ENCODE measurements around the gene ENG. TPM values are rescaled to one million over a fixed set of nuclear protein-coding genes. Genes with fewer than 3 reads are reported as not detected.

ENG gene
- total RNA-seq, 1 experiment from 2014 or later, result 0.18 TPM

GRCh38 chr9:127848756-127849504 lies 5.5 kb downstream of the ENG start:
- CTCF ChIA-PET, result no interaction called here
- intact Hi-C loops (cut with micrococcal nuclease; ENCODE audit: unreplicated experiment), result no loop called here
- no peak overlapping the region for H3K27ac Mint-ChIP-seq (ENCODE audit: unreplicated experiment)
- H3K4me1 Mint-ChIP-seq (ENCODE audit: low read depth, unreplicated experiment), result no peaks in the 10 kb centered on the region
- H3K36me3 ChIP-seq (ENCODE audit: control insufficient read depth, insufficient read depth, low read length), result no peaks in the 10 kb centered on the region
- no TSS peak for BruUV-seq (replicated peaks)
- no peak overlapping the region for H3K4me3 ChIP-seq (ENCODE audit: low read depth, low read length)
- DNase-seq, result no peak
- H3K9me3 Mint-ChIP-seq (ENCODE audit: unreplicated experiment), result peaks cover 11% of the 10 kb centered on the region
- POLR2A ChIA-PET, result no interaction called here
- peaks cover 17% of the 10 kb centered on the region for H3K9me3 ChIP-seq
- H3K27me3 ChIP-seq (replicated peaks; ENCODE audit: control insufficient read depth, insufficient read depth, low read length), result no peaks in the 10 kb centered on the region
- H3K4me1 ChIP-seq, result no peaks in the 10 kb centered on the region
- no peak overlapping the region for H3K4me3 Mint-ChIP-seq (ENCODE audit: unreplicated experiment)
- H3K36me3 Mint-ChIP-seq (ENCODE audit: insufficient read depth, unreplicated experiment), result no peaks in the 10 kb centered on the region
- H3K27me3 Mint-ChIP-seq (ENCODE audit: insufficient read depth, unreplicated experiment), result no peaks in the 10 kb centered on the region
- no peak for TF ChIP-seq CTCF (IDR thresholded peaks at IDR 0.05; ENCODE audit: insufficient read depth in 1 of 2, low read depth in 1 of 2, low read length in 1 of 2, severe bottlenecking in 1 of 2, unreplicated experiment in 1 of 2)

GRCh38 chr9:127847833-127848755 lies 6.4 kb downstream of the ENG start:
- H3K4me3 Mint-ChIP-seq (ENCODE audit: unreplicated experiment), result no peak overlapping the region
- no TSS peak for BruUV-seq (replicated peaks)
- TF ChIP-seq CTCF (IDR thresholded peaks at IDR 0.05; ENCODE audit: insufficient read depth in 1 of 2, low read depth in 1 of 2, low read length in 1 of 2, severe bottlenecking in 1 of 2, unreplicated experiment in 1 of 2), result no peak
- intact Hi-C loops (cut with micrococcal nuclease; ENCODE audit: unreplicated experiment), result loop anchor here (1.0 kb wide), 1 partner anchor 11 kb away; no protein-coding TSS in a partner anchor
- no peaks in the 10 kb centered on the region for H3K27me3 ChIP-seq (replicated peaks; ENCODE audit: control insufficient read depth, insufficient read depth, low read length)
- H3K27me3 Mint-ChIP-seq (ENCODE audit: insufficient read depth, unreplicated experiment), result no peaks in the 10 kb centered on the region
- DNase-seq, result no peak
- H3K36me3 ChIP-seq (ENCODE audit: control insufficient read depth, insufficient read depth, low read length), result no peaks in the 10 kb centered on the region
- H3K9me3 Mint-ChIP-seq (ENCODE audit: unreplicated experiment), result peaks cover 11% of the 10 kb centered on the region
- H3K36me3 Mint-ChIP-seq (ENCODE audit: insufficient read depth, unreplicated experiment), result no peaks in the 10 kb centered on the region
- ChIA-PET POLR2A (no interaction called here), CTCF (no interaction called here)
- peaks cover 17% of the 10 kb centered on the region for H3K9me3 ChIP-seq
- no peaks in the 10 kb centered on the region for H3K4me1 Mint-ChIP-seq (ENCODE audit: low read depth, unreplicated experiment)
- H3K27ac Mint-ChIP-seq (ENCODE audit: unreplicated experiment), result no peak overlapping the region
- no peak overlapping the region for H3K4me3 ChIP-seq (ENCODE audit: low read depth, low read length)
- H3K4me1 ChIP-seq, result no peaks in the 10 kb centered on the region

GRCh38 chr9:127847178-127847510 lies 7.3 kb downstream of the ENG start:
- H3K36me3 Mint-ChIP-seq (ENCODE audit: insufficient read depth, unreplicated experiment), result no peaks in the 10 kb centered on the region
- H3K27ac Mint-ChIP-seq (ENCODE audit: unreplicated experiment), result no peak overlapping the region
- no peaks in the 10 kb centered on the region for H3K4me1 Mint-ChIP-seq (ENCODE audit: low read depth, unreplicated experiment)
- TF ChIP-seq CTCF (IDR thresholded peaks at IDR 0.05; ENCODE audit: insufficient read depth in 1 of 2, low read depth in 1 of 2, low read length in 1 of 2, severe bottlenecking in 1 of 2, unreplicated experiment in 1 of 2), result no peak
- BruUV-seq (replicated peaks), result no TSS peak
- ChIA-PET CTCF (no interaction called here), POLR2A (no interaction called here)
- no peak for DNase-seq
- H3K27me3 ChIP-seq (replicated peaks; ENCODE audit: control insufficient read depth, insufficient read depth, low read length), result no peaks in the 10 kb centered on the region
- intact Hi-C loops (cut with micrococcal nuclease; ENCODE audit: unreplicated experiment), result loop anchor here (1.0 kb wide), 1 partner anchor 12 kb away; no protein-coding TSS in a partner anchor
- no peak overlapping the region for H3K4me3 Mint-ChIP-seq (ENCODE audit: unreplicated experiment)
- no peaks in the 10 kb centered on the region for H3K36me3 ChIP-seq (ENCODE audit: control insufficient read depth, insufficient read depth, low read length)
- no peak overlapping the region for H3K4me3 ChIP-seq (ENCODE audit: low read depth, low read length)
- H3K9me3 Mint-ChIP-seq (ENCODE audit: unreplicated experiment), result peaks cover 11% of the 10 kb centered on the region
- H3K4me1 ChIP-seq, result no peaks in the 10 kb centered on the region
- H3K27me3 Mint-ChIP-seq (ENCODE audit: insufficient read depth, unreplicated experiment), result no peaks in the 10 kb centered on the region
- H3K9me3 ChIP-seq, result peaks cover 17% of the 10 kb centered on the region

All from Caco-2 (cell line).